Neuronal stem cell (in vitro differentiated cells): ENCODE data around the gene ITPR2.

Experiments
- DNase-seq: peaks from one replicate; pipeline ENCODE4 v3.0.0-alpha.2; 2013; ENCODE audit warnings: low spot score
- H2AFZ ChIP-seq: one replicate; pipeline ENCODE4 v1.6.1; 2013; ENCODE audit warnings: mild to moderate bottlenecking, low read length, inconsistent platforms
- H2AK5ac ChIP-seq: 2 replicates; pipeline ENCODE4 v1.6.1; 2013; ENCODE audit warnings: low read depth, mild to moderate bottlenecking, inconsistent platforms, low read length, moderate library complexity, mixed read lengths
- H2BK120ac ChIP-seq: 2 replicates; pipeline ENCODE4 v1.6.1; 2013; ENCODE audit warnings: low read depth, mild to moderate bottlenecking, inconsistent platforms, low read length, moderate library complexity, mixed read lengths
- H2BK12ac ChIP-seq: one replicate; pipeline ENCODE4 v1.6.1; 2013; ENCODE audit warnings: low read length, inconsistent platforms
- H2BK15ac ChIP-seq: 2 replicates; pipeline ENCODE4 v1.6.1; 2013; ENCODE audit warnings: mild to moderate bottlenecking, low read length, inconsistent platforms, mixed read lengths
- H2BK5ac ChIP-seq: one replicate; pipeline ENCODE4 v1.6.1; 2013; ENCODE audit warnings: inconsistent platforms, mild to moderate bottlenecking, low read length, moderate library complexity
- H3K14ac ChIP-seq: one replicate; pipeline ENCODE4 v1.6.1; 2013; ENCODE audit warnings: low read length, inconsistent platforms
- H3K18ac ChIP-seq: 2 replicates; pipeline ENCODE4 v1.6.1; 2013; ENCODE audit warnings: low read length, inconsistent platforms
- H3K23ac ChIP-seq: 2 replicates; pipeline ENCODE4 v1.6.1; 2013; ENCODE audit warnings: low read depth, mild to moderate bottlenecking, mixed read lengths, low read length, inconsistent platforms; ENCODE audit not compliant: poor library complexity
- H3K27ac ChIP-seq: replicated peaks from 3 replicates; pipeline ENCODE4 v1.5.1; 2013; ENCODE audit warnings: low read length, inconsistent platforms
- H3K27me3 ChIP-seq, 3 experiments: 2 replicates each; pipeline ENCODE4 v1.6.1; 2013; ENCODE audit warnings: low read length in 3 of 3, mild to moderate bottlenecking in 2 of 3, inconsistent platforms in 1 of 3, low read depth in 1 of 3, mixed read lengths in 1 of 3, moderate library complexity in 1 of 3; ENCODE audit not compliant: control insufficient read depth in 3 of 3, insufficient read depth in 3 of 3
- H3K36me3 ChIP-seq, 2 donors: replicated peaks in 1 of 2; 2 replicates each; pipeline ENCODE4 v1.6.1; 2013; ENCODE audit warnings: low read length in 2 of 2; ENCODE audit not compliant: control insufficient read depth in 2 of 2, insufficient read depth in 2 of 2
- H3K4ac ChIP-seq: 2 replicates; pipeline ENCODE4 v1.6.1; 2013; ENCODE audit warnings: inconsistent platforms, mild to moderate bottlenecking, low read length, moderate library complexity
- H3K4me1 ChIP-seq, 2 donors: 1 replicate in 1 of 2; 2 replicates in 1 of 2; pipeline ENCODE4 v1.6.1; 2013; ENCODE audit warnings: low read length in 2 of 2, low read depth in 1 of 2; ENCODE audit not compliant: control insufficient read depth in 2 of 2, insufficient read depth in 1 of 2
- H3K4me2 ChIP-seq: one replicate; pipeline ENCODE4 v1.6.1; 2013; ENCODE audit warnings: mild to moderate bottlenecking, low read length, inconsistent platforms; ENCODE audit not compliant: insufficient read depth, poor library complexity, severe bottlenecking
- H3K4me3 ChIP-seq, 2 donors: 2 replicates each; pipeline ENCODE4 v1.5.1; 2013; ENCODE audit warnings: low read length in 2 of 2, mild to moderate bottlenecking in 2 of 2, inconsistent platforms in 1 of 2, moderate library complexity in 1 of 2
- H3K79me1 ChIP-seq: one replicate; pipeline ENCODE4 v1.6.1; 2013; ENCODE audit warnings: low read depth, mild to moderate bottlenecking, inconsistent platforms, low read length, moderate library complexity
- H3K9ac ChIP-seq: one replicate; pipeline ENCODE4 v1.6.1; 2013; ENCODE audit warnings: mild to moderate bottlenecking, low read depth, low read length, inconsistent platforms; ENCODE audit not compliant: poor library complexity
- H3K9me3 ChIP-seq, 2 donors: replicated peaks in 1 of 2; 2 replicates each; pipeline versions ENCODE3 to v1.6.1; 2013; ENCODE audit warnings: low read length in 2 of 2, mild to moderate bottlenecking in 2 of 2, inconsistent platforms in 1 of 2, low read depth in 1 of 2, mixed read lengths in 1 of 2, moderate library complexity in 1 of 2; ENCODE audit not compliant: control insufficient read depth in 2 of 2, insufficient read depth in 1 of 2
- H4K8ac ChIP-seq: one replicate; pipeline ENCODE4 v1.6.1; 2013; ENCODE audit warnings: low read depth, mild to moderate bottlenecking, inconsistent platforms, low read length, moderate library complexity
- H4K91ac ChIP-seq: one replicate; pipeline ENCODE4 v1.6.1; 2013; ENCODE audit warnings: low read length, low read depth, mild to moderate bottlenecking, inconsistent platforms; ENCODE audit not compliant: poor library complexity
- WGBS, 2 donors: extraction: QIAGEN DNeasy Blood & Tissue Kit; methylation state at CpG; one replicate each; pipeline ENCODE4 v1.1.7; 2013; ENCODE audit warnings: missing lambda C conversion rate in 2 of 2, mixed read lengths in 1 of 2; ENCODE audit not compliant: insufficient read length in 2 of 2, insufficient replicate concordance in 1 of 2; ENCODE audit errors: extremely low coverage in 2 of 2; 5-methylcytosine and 5-hydroxymethylcytosine counted together

The ITPR2 gene

GRCh38 chr12:26537651-26538050, 295.3 kb downstream of the ITPR2 start:
- Histone ChIP-seq H2BK12ac (no peak overlapping the region), H3K4me1 (peaks cover 0 to 2% of the 10 kb centered on the region in 2 donors), H2BK120ac (no peak overlapping the region), H3K14ac (no peak overlapping the region), H4K91ac (no peak overlapping the region), H4K8ac (no peak overlapping the region), H3K79me1 (no peaks in the 10 kb centered on the region), H3K9me3 (no peaks in the 10 kb centered on the region), H2AFZ (no peak overlapping the region), H3K27me3 (no peaks in the 10 kb centered on the region), H3K27ac (no peak overlapping the region), H3K9ac (no peak overlapping the region), H3K23ac (no peak overlapping the region), H2BK15ac (no peak overlapping the region), H3K4me2 (no peak overlapping the region), H3K4ac (no peak overlapping the region), H2BK5ac (no peak overlapping the region), H2AK5ac (no peak overlapping the region), H3K18ac (no peak overlapping the region), H3K36me3 (no peaks in the 10 kb centered on the region), H3K4me3 (no peak overlapping the region)
- no CpG with 5 or more reads among the region's 3 CpGs for WGBS, 2 donors
- no peak for DNase-seq

DNA sequence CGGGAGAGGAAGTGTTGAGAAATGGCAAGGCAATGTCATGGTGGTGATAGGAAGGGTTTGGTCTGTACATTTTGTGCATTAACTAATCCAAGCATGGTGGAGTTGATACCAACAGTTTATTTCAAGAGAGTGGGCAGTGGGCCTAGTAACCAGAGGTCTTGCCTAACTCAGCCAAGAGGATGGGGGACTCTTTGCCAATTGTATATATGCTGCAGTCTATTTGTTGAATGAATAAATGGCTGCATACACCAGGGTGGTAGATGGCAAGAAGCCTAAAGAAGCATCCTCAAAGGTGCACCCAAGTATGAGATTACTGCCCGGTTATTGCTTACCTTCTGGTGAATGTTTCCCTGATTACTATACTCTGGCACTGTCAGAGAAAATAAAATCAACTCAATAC, 295.9 kb downstream of the ITPR2 start:
- WGBS, 2 donors, result no CpG with 5 or more reads among the region's 2 CpGs
- H2BK12ac ChIP-seq, result no peak overlapping the region

GRCh38 chr12:26535826-26536225, 297.2 kb downstream of the ITPR2 start:
- no peak overlapping the region for H2BK15ac ChIP-seq
- no peak overlapping the region for H2BK5ac ChIP-seq
- H3K4me2 ChIP-seq, result no peak overlapping the region
- H4K91ac ChIP-seq, result no peak overlapping the region
- no peak overlapping the region for H3K27ac ChIP-seq
- H3K79me1 ChIP-seq, result no peaks in the 10 kb centered on the region
- H2AK5ac ChIP-seq, result no peak overlapping the region
- no peak overlapping the region for H3K4me3 ChIP-seq
- no peaks in the 10 kb centered on the region for H3K9me3 ChIP-seq
- H2BK120ac ChIP-seq, result no peak overlapping the region
- no CpG with 5 or more reads among the region's 4 CpGs for WGBS, 2 donors
- H2AFZ ChIP-seq, result no peak overlapping the region
- no peaks in the 10 kb centered on the region for H3K36me3 ChIP-seq
- H3K18ac ChIP-seq, result no peak overlapping the region
- no peak overlapping the region for H2BK12ac ChIP-seq
- no peak for DNase-seq
- H3K14ac ChIP-seq, result no peak overlapping the region
- no peaks in the 10 kb centered on the region for H3K27me3 ChIP-seq
- no peak overlapping the region for H3K23ac ChIP-seq
- peaks cover 0 to 2% of the 10 kb centered on the region in 2 donors for H3K4me1 ChIP-seq
- H3K4ac ChIP-seq, result no peak overlapping the region
- H3K9ac ChIP-seq, result no peak overlapping the region
- no peak overlapping the region for H4K8ac ChIP-seq

More for the DNA sequence above, 295.9 kb downstream of the ITPR2 start:
- Histone ChIP-seq H3K36me3 (no peaks in the 10 kb centered on the region), H3K4me1 (peaks cover 0 to 2% of the 10 kb centered on the region in 2 donors), H3K9me3 (no peaks in the 10 kb centered on the region), H4K91ac (no peak overlapping the region), H2AK5ac (no peak overlapping the region), H2BK5ac (no peak overlapping the region), H3K4me3 (no peak overlapping the region), H3K4ac (no peak overlapping the region), H2AFZ (peak overlapping the region; percentile 57), H2BK15ac (no peak overlapping the region), H3K14ac (no peak overlapping the region), H2BK120ac (no peak overlapping the region), H3K9ac (no peak overlapping the region), H3K18ac (no peak overlapping the region), H3K23ac (no peak overlapping the region), H3K27ac (no peak overlapping the region), H4K8ac (no peak overlapping the region), H3K4me2 (no peak overlapping the region), H3K79me1 (no peaks in the 10 kb centered on the region), H3K27me3 (no peaks in the 10 kb centered on the region)
- no peak for DNase-seq

GRCh38 chr12:26534071-26534470, 298.9 kb downstream of the ITPR2 start:
- Histone ChIP-seq H3K27me3 (no peaks in the 10 kb centered on the region), H4K8ac (no peak overlapping the region), H3K23ac (no peak overlapping the region), H3K9ac (no peak overlapping the region), H2AFZ (no peak overlapping the region), H3K27ac (no peak overlapping the region), H3K4me3 (no peak overlapping the region), H2BK5ac (no peak overlapping the region), H3K18ac (no peak overlapping the region), H3K4ac (no peak overlapping the region), H3K4me2 (no peak overlapping the region), H2AK5ac (no peak overlapping the region), H2BK15ac (no peak overlapping the region), H3K79me1 (no peaks in the 10 kb centered on the region), H3K14ac (no peak overlapping the region), H3K36me3 (no peaks in the 10 kb centered on the region), H2BK120ac (no peak overlapping the region), H4K91ac (no peak overlapping the region), H3K9me3 (no peaks in the 10 kb centered on the region), H3K4me1 (peaks cover 0 to 2% of the 10 kb centered on the region in 2 donors), H2BK12ac (no peak overlapping the region)
- WGBS, 2 donors, result no CpG with 5 or more reads among the region's 3 CpGs
- DNase-seq, result no peak
